Panc1 (cell line): ENCODE data around the gene OR51B4.

Experiments
- CTCF ChIP-seq: fragments of 450-650 bp; IDR thresholded peaks from 2 replicates; pipeline ENCODE4 v1.5.1; 2017; ENCODE audit warnings: mild to moderate bottlenecking
- SIN3A ChIP-seq: IDR thresholded peaks from 2 replicates; pipeline ENCODE4 v1.6.1; 2012; ENCODE audit warnings: low read depth, mild to moderate bottlenecking, low read length, moderate library complexity, borderline replicate concordance; ENCODE audit not compliant: insufficient read depth

GRCh38 chr11:5298451-5298850 lies 3.3 kb downstream of the OR51B4 start:
- no peak for TF ChIP-seq CTCF
- no peak for TF ChIP-seq SIN3A
